ENCODE data around the gene TENM3.

- TF ChIP-seq, protein P1, sequence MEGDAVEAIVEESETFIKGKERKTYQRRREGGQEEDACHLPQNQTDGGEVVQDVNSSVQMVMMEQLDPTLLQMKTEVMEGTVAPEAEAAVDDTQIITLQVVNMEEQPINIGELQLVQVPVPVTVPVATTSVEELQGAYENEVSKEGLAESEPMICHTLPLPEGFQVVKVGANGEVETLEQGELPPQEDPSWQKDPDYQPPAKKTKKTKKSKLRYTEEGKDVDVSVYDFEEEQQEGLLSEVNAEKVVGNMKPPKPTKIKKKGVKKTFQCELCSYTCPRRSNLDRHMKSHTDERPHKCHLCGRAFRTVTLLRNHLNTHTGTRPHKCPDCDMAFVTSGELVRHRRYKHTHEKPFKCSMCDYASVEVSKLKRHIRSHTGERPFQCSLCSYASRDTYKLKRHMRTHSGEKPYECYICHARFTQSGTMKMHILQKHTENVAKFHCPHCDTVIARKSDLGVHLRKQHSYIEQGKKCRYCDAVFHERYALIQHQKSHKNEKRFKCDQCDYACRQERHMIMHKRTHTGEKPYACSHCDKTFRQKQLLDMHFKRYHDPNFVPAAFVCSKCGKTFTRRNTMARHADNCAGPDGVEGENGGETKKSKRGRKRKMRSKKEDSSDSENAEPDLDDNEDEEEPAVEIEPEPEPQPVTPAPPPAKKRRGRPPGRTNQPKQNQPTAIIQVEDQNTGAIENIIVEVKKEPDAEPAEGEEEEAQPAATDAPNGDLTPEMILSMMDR (IDR thresholded peaks at IDR 0.05): peak; percentile 10 to 94 (median 85)
- TF ChIP-seq POLR2A (IDR thresholded peaks at IDR 0.05): no peak
Observed at GRCh38 chr4:182806259-182807252, 563.4 kb downstream of the TENM3 start.

All from vagina (tissue), 2 donors.